K562 (cell line): ENCODE results near the gene AGO3. TPM values are rescaled to one million over a fixed set of nuclear protein-coding genes. Genes with fewer than 3 reads are reported as not detected.

Source experiments
- ADNP ChIP-seq: fragments of 200-800 bp; sonication (Bioruptor generic); IDR thresholded peaks from 2 replicates; pipeline ENCODE4 v1.6.1; 2016; ENCODE audit warnings: missing genetic modification characterization, missing compliant biosample characterization
- ATF1 ChIP-seq, 2 experiments: fragments of 450-650 bp in 1 of 2; IDR thresholded peaks; 2 replicates each; pipeline ENCODE4 v1.6.1; 2016; ENCODE audit warnings: missing compliant biosample characterization in 1 of 2, missing genetic modification characterization in 1 of 2
- CBX2 ChIP-seq: fragments of 200-600 bp; sonication (generic); IDR thresholded peaks from one replicate; pipeline ENCODE4 v1.6.1; 2012; ENCODE audit warnings: mild to moderate bottlenecking, low read length, inconsistent platforms; ENCODE audit not compliant: insufficient read depth, poor library complexity, severe bottlenecking
- CEBPB ChIP-seq: fragments of 450-650 bp; IDR thresholded peaks from 2 replicates; pipeline ENCODE4 v1.6.1; 2016; ENCODE audit warnings: missing genetic modification characterization, missing compliant biosample characterization
- ETV1 ChIP-seq: fragments of 450-650 bp; conservative IDR thresholded peaks from 2 replicates; pipeline ENCODE4 v1.6.1; 2016; ENCODE audit warnings: missing genetic modification characterization, control low read depth, low read depth, missing compliant biosample characterization
- KLF6 ChIP-seq: fragments of 250-450 bp; sonication (Bioruptor Pico); IDR thresholded peaks from 2 replicates; pipeline ENCODE4 v1.4.0; 2020; ENCODE audit warnings: mild to moderate bottlenecking, moderate library complexity, borderline replicate concordance
- NEUROD1 ChIP-seq: fragments of 150-350 bp; IDR thresholded peaks from 2 replicates; pipeline ENCODE4 v1.6.1; 2014; ENCODE audit warnings: borderline replicate concordance, low read length, low read depth; ENCODE audit not compliant: partially characterized antibody
- NFATC3 ChIP-seq: fragments of 450-650 bp; IDR thresholded peaks from 2 replicates; pipeline ENCODE4 v1.6.1; 2017; ENCODE audit warnings: mild to moderate bottlenecking
- NFIC ChIP-seq: fragments of 450-650 bp; IDR thresholded peaks from 2 replicates; pipeline ENCODE4 v1.6.1; 2017; ENCODE audit warnings: mild to moderate bottlenecking, inconsistent platforms
- SAFB ChIP-seq: fragments of 200-400 bp; formaldehyde crosslinking; IDR thresholded peaks from 2 replicates; pipeline ENCODE4 v1.6.1; 2017; ENCODE audit warnings: low read depth, low read length, borderline replicate concordance
- SAFB2 ChIP-seq: fragments of 200-400 bp; formaldehyde crosslinking; IDR thresholded peaks from 2 replicates; pipeline ENCODE4 v1.6.1; 2018; ENCODE audit warnings: borderline replicate concordance, low read length, low read depth, moderate library complexity; ENCODE audit not compliant: severe bottlenecking
- SMAD3 ChIP-seq: fragments of 450-650 bp; formaldehyde crosslinking; conservative IDR thresholded peaks from 2 replicates; pipeline ENCODE4 v1.4.0; 2020; ENCODE audit warnings: mild to moderate bottlenecking
- SMARCA5 ChIP-seq: fragments of 450-650 bp; IDR thresholded peaks from 2 replicates; pipeline ENCODE4 v1.6.1; 2016
- SOX6 ChIP-seq: fragments of 450-650 bp; IDR thresholded peaks from 2 replicates; pipeline ENCODE4 v1.6.1; 2014; ENCODE audit warnings: mild to moderate bottlenecking
- U2AF2 ChIP-seq: fragments of 200-400 bp; formaldehyde crosslinking; optimal IDR thresholded peaks from 2 replicates; pipeline ENCODE3; 2017; ENCODE audit warnings: low read depth, mild to moderate bottlenecking, low read length
- ZC3H4 ChIP-seq: sonication (generic); formaldehyde crosslinking; IDR thresholded peaks from 2 replicates; pipeline ENCODE4 v1.9.0; 2021; ENCODE audit warnings: missing genetic modification reagents, borderline replicate concordance
- ZFP36 ChIP-seq: fragments of 150-350 bp; IDR thresholded peaks from 2 replicates; pipeline ENCODE4 v1.6.1; 2018; ENCODE audit warnings: low read length, low read depth; ENCODE audit not compliant: partially characterized antibody
- ZNF431 ChIP-seq: sonication (generic); formaldehyde crosslinking; IDR thresholded peaks from 2 replicates; pipeline ENCODE4 v1.8.0; 2022; ENCODE audit warnings: mild to moderate bottlenecking, missing genetic modification reagents
- polyA plus RNA-seq, 8 experiments: library from polyadenylated mRNA; depleted of rRNA in 4 of 8; stranded (reverse) in 5 of 8; unstranded in 3 of 8; fragments of >200 nt; fragmentation: Nextera tagmentation in 2 of 8; fragmentation: Illumina TruSeq in 1 of 8; extraction: Ambion mirVana in 2 of 8; extraction: Trizol in 1 of 8; gene quantifications; 2 replicates each; pipeline versions ENCODE4 v1.2.1 to v1.2.3, GENCODE V29; 2011 to 2014; ENCODE audit warnings: inconsistent platforms in 1 of 8, missing spikeins in 1 of 8
- total RNA-seq, 7 experiments: library from RNA; depleted of rRNA in 6 of 7; stranded (reverse); fragments of >200 nt in 6 of 7; fragmentation: Illumina TruSeq in 2 of 7; extraction: Trizol in 2 of 7; gene quantifications; 2 replicates each; pipeline versions ENCODE4 v1.2.1 to v1.2.3, GENCODE V29; 2011 to 2021; ENCODE audit warnings: low replicate concordance in 1 of 7
- TF ChIP-seq, protein P1 (sequence below): fragments of 450-650 bp; formaldehyde crosslinking; IDR thresholded peaks from 2 replicates; pipeline ENCODE4 v1.4.0; 2022; ENCODE audit warnings: mild to moderate bottlenecking, moderate library complexity
- TF ChIP-seq, protein P2 (sequence below): fragments of 250-450 bp; sonication (Bioruptor Pico); IDR thresholded peaks from 2 replicates; pipeline ENCODE4 v1.8.0; 2022; ENCODE audit warnings: inconsistent platforms

The AGO3 gene
- total and polyA plus RNA-seq, 9 of the 15 experiments (the other 6 are each of a cell fraction or from before 2014, with no cell fraction given) = 4.5 to 41.5 (median 22.7) TPM

DNA sequence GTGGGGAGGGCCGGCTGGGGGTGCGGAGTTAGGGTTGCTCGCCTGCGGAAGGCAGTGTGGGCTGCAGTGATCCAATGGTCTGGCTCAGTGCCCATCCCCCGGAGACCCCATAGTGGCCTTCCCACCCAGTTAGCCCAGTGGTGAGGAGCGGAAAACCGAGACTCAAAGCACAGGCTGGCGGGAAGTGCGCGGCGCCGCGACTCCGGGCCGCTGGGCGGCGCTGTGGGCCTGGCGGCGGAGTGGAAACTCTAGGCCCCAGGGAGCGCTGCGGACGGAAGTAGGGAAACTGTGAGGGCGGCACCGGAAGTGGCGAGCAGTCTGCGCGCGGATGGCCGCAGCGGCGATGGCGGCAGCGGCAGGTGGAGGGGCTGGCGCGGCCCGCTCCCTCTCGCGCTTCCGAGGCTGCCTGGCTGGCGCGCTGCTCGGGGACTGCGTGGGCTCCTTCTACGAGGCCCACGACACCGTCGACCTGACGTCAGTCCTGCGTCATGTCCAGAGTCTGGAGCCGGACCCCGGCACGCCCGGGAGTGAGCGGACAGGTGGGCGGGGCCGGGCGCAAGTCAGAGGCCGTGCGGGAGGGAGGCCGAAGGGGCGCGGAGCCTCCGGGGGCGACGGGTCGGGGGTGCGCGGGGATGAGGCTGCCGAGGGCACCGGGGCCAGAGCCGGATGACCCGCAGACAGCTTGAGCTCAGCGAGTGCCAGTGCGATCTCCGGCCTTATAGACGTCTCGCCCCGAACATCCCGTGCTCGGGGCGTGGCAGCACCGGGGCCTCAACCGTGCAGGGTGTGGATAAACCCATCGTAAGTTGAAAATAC is 157.9 kb downstream of the AGO3 start, which contains the start of gene ADPRS (continued):
- TF ChIP-seq, protein P1, sequence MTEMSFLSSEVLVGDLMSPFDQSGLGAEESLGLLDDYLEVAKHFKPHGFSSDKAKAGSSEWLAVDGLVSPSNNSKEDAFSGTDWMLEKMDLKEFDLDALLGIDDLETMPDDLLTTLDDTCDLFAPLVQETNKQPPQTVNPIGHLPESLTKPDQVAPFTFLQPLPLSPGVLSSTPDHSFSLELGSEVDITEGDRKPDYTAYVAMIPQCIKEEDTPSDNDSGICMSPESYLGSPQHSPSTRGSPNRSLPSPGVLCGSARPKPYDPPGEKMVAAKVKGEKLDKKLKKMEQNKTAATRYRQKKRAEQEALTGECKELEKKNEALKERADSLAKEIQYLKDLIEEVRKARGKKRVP (CRISPR knock-in tag) = peak; percentile 38; the same call in 1 of the 2 replicates
- TF ChIP-seq KLF6 (CRISPR knock-in tag) = peak; percentile 73; the same call in 1 of the 2 replicates
- peak; percentile 66 for TF ChIP-seq NEUROD1
- TF ChIP-seq SOX6 = peak; percentile 73
- no peak for TF ChIP-seq CEBPB (tag)
- peak; percentile 67; the same call in 1 of the 2 replicates for TF ChIP-seq SMAD3 (CRISPR knock-in tag)
- TF ChIP-seq SAFB = no peak
- peak; percentile 64; the same call in 1 of the 2 replicates for TF ChIP-seq NFIC
- TF ChIP-seq ETV1 (tag) = peak; percentile 96
- TF ChIP-seq, protein P2, sequence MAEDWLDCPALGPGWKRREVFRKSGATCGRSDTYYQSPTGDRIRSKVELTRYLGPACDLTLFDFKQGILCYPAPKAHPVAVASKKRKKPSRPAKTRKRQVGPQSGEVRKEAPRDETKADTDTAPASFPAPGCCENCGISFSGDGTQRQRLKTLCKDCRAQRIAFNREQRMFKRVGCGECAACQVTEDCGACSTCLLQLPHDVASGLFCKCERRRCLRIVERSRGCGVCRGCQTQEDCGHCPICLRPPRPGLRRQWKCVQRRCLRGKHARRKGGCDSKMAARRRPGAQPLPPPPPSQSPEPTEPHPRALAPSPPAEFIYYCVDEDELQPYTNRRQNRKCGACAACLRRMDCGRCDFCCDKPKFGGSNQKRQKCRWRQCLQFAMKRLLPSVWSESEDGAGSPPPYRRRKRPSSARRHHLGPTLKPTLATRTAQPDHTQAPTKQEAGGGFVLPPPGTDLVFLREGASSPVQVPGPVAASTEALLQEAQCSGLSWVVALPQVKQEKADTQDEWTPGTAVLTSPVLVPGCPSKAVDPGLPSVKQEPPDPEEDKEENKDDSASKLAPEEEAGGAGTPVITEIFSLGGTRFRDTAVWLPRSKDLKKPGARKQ (CRISPR knock-in tag) = no peak
- TF ChIP-seq ZC3H4 (CRISPR knock-in tag) = no peak
- TF ChIP-seq ZFP36 = peak; percentile 29
- TF ChIP-seq SMARCA5 = no peak
- TF ChIP-seq CBX2 = no peak
- no peak for TF ChIP-seq NFATC3
- TF ChIP-seq U2AF2 = no peak
- peak; percentile 48; the same call in 1 of the 2 replicates for TF ChIP-seq ATF1 (CRISPR knock-in tag; IDR thresholded peaks at IDR 0.05)
- peak; percentile 98 for TF ChIP-seq ATF1 (tag; IDR thresholded peaks at IDR 0.05)
- TF ChIP-seq ZNF431 (CRISPR knock-in tag) = peak; percentile 82; the same call in 1 of the 2 replicates
- TF ChIP-seq ADNP (tag) = no peak
- TF ChIP-seq SAFB2 = no peak
